HepG2 (cell line): ENCODE results near the gene ZNF318. TPM values are rescaled to one million over a fixed set of nuclear protein-coding genes. Genes with fewer than 3 reads are reported as not detected.

Experiments used
- CEBPB ChIP-seq: IDR thresholded peaks from 2 replicates; pipeline ENCODE4 v1.6.1; 2011; ENCODE audit warnings: low read depth, low read length, improper control_type of control experiment, borderline replicate concordance
- HNRNPL ChIP-seq: fragments of 200-400 bp; formaldehyde crosslinking; IDR thresholded peaks from 2 replicates; pipeline ENCODE4 v1.6.1; 2017; ENCODE audit warnings: mild to moderate bottlenecking, low read depth, low read length
- RBFOX2 ChIP-seq: fragments of 200-400 bp; formaldehyde crosslinking; IDR thresholded peaks from 2 replicates; pipeline ENCODE4 v1.6.1; 2017; ENCODE audit warnings: low read depth, mild to moderate bottlenecking, low read length
- REPIN1 ChIP-seq: sonication (generic); formaldehyde crosslinking; IDR thresholded peaks from 2 replicates; pipeline ENCODE4 v1.8.0; 2022; ENCODE audit warnings: missing genetic modification reagents, low read depth, mild to moderate bottlenecking, borderline replicate concordance
- RNF2 ChIP-seq: fragments of 450-650 bp; conservative IDR thresholded peaks from 2 replicates; pipeline ENCODE4 v1.6.1; 2016; ENCODE audit warnings: low read depth
- SIN3B ChIP-seq: fragments of 150-350 bp; IDR thresholded peaks from 2 replicates; pipeline ENCODE4 v1.6.1; 2014; ENCODE audit warnings: low read length
- SIX1 ChIP-seq: sonication (generic); formaldehyde crosslinking; IDR thresholded peaks from 2 replicates; pipeline ENCODE4 v1.4.0; 2020; ENCODE audit warnings: missing genetic modification reagents, borderline replicate concordance
- ZNF335 ChIP-seq: sonication (generic); formaldehyde crosslinking; IDR thresholded peaks from 2 replicates; pipeline ENCODE4 v1.4.0; 2020; ENCODE audit warnings: missing genetic modification reagents
- ZNF614 ChIP-seq: IDR thresholded peaks from 2 replicates; pipeline ENCODE4 v1.6.1; 2018; ENCODE audit warnings: missing biosample characterization, missing genetic modification reagents, inconsistent platforms, borderline replicate concordance
- polyA plus RNA-seq, 8 experiments: library from polyadenylated mRNA; depleted of rRNA in 3 of 8; stranded (reverse) in 7 of 8; unstranded in 1 of 8; fragments of >200 nt; fragmentation: Illumina TruSeq in 4 of 8; extraction: Trizol in 4 of 8; gene quantifications; 2 replicates each; pipeline versions ENCODE4 v1.2.1 to v1.2.3, GENCODE V29; 2011 to 2016; ENCODE audit warnings: low read depth in 4 of 8, missing spikeins in 1 of 8, mixed read lengths in 1 of 8; ENCODE audit not compliant: insufficient read depth in 1 of 8
- total RNA-seq, 5 experiments: library from RNA; depleted of rRNA; stranded (reverse); fragments of >200 nt; fragmentation: Illumina TruSeq; extraction: Trizol; gene quantifications; 2 replicates each; pipeline ENCODE4 v1.2.3, GENCODE V29; 2016; ENCODE audit warnings: low read depth in 1 of 5
- TF ChIP-seq, protein P1 (sequence below): sonication (generic); formaldehyde crosslinking; IDR thresholded peaks from 2 replicates; pipeline ENCODE4 v1.4.0; 2020; ENCODE audit warnings: mild to moderate bottlenecking, missing genetic modification reagents
- TF ChIP-seq, protein P2 (sequence below): sonication (generic); formaldehyde crosslinking; IDR thresholded peaks from 2 replicates; pipeline ENCODE4 v1.5.1; 2020; ENCODE audit warnings: mild to moderate bottlenecking, missing genetic modification reagents
- TF ChIP-seq, protein P3 (sequence below), 2 experiments: fragments of 450-650 bp in 1 of 2; sonication (generic) in 1 of 2; formaldehyde crosslinking in 1 of 2; IDR thresholded peaks; 2 replicates each; pipeline versions ENCODE4 v1.6.1 to v1.8.0; 2016 to 2022; ENCODE audit warnings: antibody characterized with exemption in 1 of 2, mild to moderate bottlenecking in 1 of 2, missing genetic modification reagents in 1 of 2

Gene ZNF318
- total and polyA plus RNA-seq, 2 of the 13 experiments (the other 11 are each of a cell fraction or from before 2014, with no cell fraction given) = 13.0 to 14.5 TPM

DNA sequence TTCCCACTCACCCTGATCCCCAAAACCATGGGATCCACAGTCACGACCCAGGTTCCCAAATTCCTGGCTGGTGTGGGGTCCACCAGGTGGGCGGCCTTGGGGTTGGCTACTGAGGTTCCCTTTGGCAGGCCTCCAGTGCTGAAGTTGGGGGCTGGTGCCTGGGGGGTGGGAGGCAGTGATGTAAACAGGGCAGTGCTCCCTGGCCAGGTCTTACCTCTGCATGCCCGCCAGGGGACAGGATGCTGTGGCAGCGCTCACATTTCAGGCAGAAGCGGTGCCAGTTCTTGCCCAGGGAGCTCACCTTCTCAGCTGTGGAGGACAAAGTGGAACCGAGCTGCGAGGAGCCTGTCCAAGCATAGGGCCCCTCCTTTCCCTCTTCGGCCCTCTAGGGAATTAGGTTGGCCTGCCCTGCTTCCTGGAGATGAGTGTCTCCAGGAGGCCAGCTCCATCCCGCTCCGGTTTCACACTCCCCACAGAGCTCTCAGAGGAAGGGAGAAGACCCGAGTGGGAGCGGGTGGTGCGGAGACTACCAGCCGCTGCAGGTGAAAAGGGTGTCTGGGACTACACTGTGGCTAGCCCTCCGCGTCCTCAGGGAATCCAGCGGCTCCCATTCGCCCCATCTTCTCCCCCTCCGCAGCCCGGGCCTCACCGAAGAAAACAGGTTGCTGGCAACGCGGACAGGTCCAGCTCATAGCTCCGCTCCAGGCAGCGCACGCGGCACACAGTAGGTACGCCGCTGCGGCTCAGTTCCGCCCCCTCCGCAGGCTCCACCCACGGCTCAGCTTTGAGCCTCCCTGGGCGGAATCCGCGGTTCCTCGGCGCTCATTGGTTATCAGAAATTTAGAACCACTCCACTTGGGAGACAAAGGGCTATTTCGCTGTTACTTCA is 61.1 kb downstream of the ZNF318 start, which contains the start of gene CRIP3 (continued):
- TF ChIP-seq, protein P1, sequence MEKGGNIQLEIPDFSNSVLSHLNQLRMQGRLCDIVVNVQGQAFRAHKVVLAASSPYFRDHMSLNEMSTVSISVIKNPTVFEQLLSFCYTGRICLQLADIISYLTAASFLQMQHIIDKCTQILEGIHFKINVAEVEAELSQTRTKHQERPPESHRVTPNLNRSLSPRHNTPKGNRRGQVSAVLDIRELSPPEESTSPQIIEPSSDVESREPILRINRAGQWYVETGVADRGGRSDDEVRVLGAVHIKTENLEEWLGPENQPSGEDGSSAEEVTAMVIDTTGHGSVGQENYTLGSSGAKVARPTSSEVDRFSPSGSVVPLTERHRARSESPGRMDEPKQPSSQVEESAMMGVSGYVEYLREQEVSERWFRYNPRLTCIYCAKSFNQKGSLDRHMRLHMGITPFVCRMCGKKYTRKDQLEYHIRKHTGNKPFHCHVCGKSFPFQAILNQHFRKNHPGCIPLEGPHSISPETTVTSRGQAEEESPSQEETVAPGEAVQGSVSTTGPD (CRISPR knock-in tag) = no peak
- no peak for TF ChIP-seq RNF2
- TF ChIP-seq, protein P2, sequence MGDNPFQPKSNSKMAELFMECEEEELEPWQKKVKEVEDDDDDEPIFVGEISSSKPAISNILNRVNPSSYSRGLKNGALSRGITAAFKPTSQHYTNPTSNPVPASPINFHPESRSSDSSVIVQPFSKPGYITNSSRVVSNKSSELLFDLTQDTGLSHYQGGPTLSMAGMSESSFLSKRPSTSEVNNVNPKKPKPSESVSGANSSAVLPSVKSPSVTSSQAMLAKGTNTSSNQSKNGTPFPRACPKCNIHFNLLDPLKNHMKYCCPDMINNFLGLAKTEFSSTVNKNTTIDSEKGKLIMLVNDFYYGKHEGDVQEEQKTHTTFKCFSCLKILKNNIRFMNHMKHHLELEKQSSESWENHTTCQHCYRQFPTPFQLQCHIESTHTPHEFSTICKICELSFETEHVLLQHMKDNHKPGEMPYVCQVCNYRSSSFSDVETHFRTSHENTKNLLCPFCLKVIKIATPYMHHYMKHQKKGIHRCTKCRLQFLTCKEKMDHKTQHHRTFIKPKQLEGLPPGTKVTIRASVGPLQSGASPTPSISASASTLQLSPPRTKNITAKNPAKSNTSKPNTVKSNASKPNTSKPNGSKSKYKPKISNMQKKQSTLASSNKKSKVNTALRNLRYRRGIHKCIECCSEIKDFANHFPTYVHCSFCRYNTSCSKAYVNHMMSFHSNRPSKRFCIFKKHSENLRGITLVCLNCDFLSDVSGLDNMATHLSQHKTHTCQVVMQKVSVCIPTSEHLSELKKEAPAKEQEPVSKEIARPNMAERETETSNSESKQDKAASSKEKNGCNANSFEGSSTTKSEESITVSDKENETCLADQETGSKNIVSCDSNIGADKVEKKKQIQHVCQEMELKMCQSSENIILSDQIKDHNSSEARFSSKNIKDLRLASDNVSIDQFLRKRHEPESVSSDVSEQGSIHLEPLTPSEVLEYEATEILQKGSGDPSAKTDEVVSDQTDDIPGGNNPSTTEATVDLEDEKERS (CRISPR knock-in tag) = no peak
- TF ChIP-seq, protein P3, sequence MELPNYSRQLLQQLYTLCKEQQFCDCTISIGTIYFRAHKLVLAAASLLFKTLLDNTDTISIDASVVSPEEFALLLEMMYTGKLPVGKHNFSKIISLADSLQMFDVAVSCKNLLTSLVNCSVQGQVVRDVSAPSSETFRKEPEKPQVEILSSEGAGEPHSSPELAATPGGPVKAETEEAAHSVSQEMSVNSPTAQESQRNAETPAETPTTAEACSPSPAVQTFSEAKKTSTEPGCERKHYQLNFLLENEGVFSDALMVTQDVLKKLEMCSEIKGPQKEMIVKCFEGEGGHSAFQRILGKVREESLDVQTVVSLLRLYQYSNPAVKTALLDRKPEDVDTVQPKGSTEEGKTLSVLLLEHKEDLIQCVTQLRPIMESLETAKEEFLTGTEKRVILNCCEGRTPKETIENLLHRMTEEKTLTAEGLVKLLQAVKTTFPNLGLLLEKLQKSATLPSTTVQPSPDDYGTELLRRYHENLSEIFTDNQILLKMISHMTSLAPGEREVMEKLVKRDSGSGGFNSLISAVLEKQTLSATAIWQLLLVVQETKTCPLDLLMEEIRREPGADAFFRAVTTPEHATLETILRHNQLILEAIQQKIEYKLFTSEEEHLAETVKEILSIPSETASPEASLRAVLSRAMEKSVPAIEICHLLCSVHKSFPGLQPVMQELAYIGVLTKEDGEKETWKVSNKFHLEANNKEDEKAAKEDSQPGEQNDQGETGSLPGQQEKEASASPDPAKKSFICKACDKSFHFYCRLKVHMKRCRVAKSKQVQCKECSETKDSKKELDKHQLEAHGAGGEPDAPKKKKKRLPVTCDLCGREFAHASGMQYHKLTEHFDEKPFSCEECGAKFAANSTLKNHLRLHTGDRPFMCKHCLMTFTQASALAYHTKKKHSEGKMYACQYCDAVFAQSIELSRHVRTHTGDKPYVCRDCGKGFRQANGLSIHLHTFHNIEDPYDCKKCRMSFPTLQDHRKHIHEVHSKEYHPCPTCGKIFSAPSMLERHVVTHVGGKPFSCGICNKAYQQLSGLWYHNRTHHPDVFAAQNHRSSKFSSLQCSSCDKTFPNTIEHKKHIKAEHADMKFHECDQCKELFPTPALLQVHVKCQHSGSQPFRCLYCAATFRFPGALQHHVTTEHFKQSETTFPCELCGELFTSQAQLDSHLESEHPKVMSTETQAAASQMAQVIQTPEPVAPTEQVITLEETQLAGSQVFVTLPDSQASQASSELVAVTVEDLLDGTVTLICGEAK (IDR thresholded peaks at IDR 0.05) = no peak
- TF ChIP-seq, protein P3 (CRISPR knock-in tag; IDR thresholded peaks at IDR 0.05) = no peak
- TF ChIP-seq ZNF335 (CRISPR knock-in tag) = 0 out of 2 replicates have a peak, but pooled peaks have one; percentile 30
- no peak for TF ChIP-seq CEBPB
- TF ChIP-seq HNRNPL = peak; percentile 31; the same call in 1 of the 2 replicates
- no peak for TF ChIP-seq SIN3B
- TF ChIP-seq REPIN1 (CRISPR knock-in tag) = no peak
- no peak for TF ChIP-seq SIX1 (CRISPR knock-in tag)
- TF ChIP-seq ZNF614 (CRISPR knock-in tag) = no peak
- no peak for TF ChIP-seq RBFOX2
